Effector memory CD4-positive, alpha-beta T cell (primary cell): ENCODE data around the gene POR.
"Not testable (repeated sequence)": the region's sequence is repeated elsewhere in the genome, so short reads cannot be mapped to it uniquely, and the experiment has no call there.

ENCODE experiments used
- DNase-seq, 3 donors: peaks; one replicate each; pipeline ENCODE4 v3.0.0-alpha.2; 2020
- H3K27ac ChIP-seq: 2 replicates; pipeline ENCODE4 v1.7.0; 2013; ENCODE audit warnings: mild to moderate bottlenecking, low read length, moderate library complexity; ENCODE audit not compliant: insufficient read depth, poor library complexity, severe bottlenecking
- H3K27me3 ChIP-seq: replicated peaks from 2 replicates; pipeline ENCODE4 v1.7.0; 2013; ENCODE audit warnings: mild to moderate bottlenecking, low read length; ENCODE audit not compliant: insufficient read depth, control insufficient read depth, poor library complexity, severe bottlenecking
- H3K36me3 ChIP-seq: 2 replicates; pipeline ENCODE4 v1.7.0; 2013; ENCODE audit warnings: mild to moderate bottlenecking, low read length, moderate library complexity; ENCODE audit not compliant: control insufficient read depth, insufficient read depth
- H3K4me1 ChIP-seq: 2 replicates; pipeline ENCODE4 v1.7.0; 2013; ENCODE audit warnings: low read length, mild to moderate bottlenecking; ENCODE audit not compliant: control insufficient read depth, insufficient read depth, poor library complexity, severe bottlenecking
- H3K4me3 ChIP-seq: 2 replicates; pipeline ENCODE4 v1.7.0; 2013; ENCODE audit warnings: low read length, low read depth, mild to moderate bottlenecking; ENCODE audit not compliant: insufficient read depth, poor library complexity, severe bottlenecking
- H3K9me3 ChIP-seq: 2 replicates; pipeline ENCODE4 v1.7.0; 2013; ENCODE audit warnings: mild to moderate bottlenecking, low read length, moderate library complexity; ENCODE audit not compliant: control insufficient read depth
- total RNA-seq, 3 donors: gene quantifications; one replicate each; lab custom pipeline; 2026; lab: John Stamatoyannopoulos, UW

The POR gene
- 45.3 to 62.1 (median 49.6) reads per million in 3 donors for total RNA-seq

DNA sequence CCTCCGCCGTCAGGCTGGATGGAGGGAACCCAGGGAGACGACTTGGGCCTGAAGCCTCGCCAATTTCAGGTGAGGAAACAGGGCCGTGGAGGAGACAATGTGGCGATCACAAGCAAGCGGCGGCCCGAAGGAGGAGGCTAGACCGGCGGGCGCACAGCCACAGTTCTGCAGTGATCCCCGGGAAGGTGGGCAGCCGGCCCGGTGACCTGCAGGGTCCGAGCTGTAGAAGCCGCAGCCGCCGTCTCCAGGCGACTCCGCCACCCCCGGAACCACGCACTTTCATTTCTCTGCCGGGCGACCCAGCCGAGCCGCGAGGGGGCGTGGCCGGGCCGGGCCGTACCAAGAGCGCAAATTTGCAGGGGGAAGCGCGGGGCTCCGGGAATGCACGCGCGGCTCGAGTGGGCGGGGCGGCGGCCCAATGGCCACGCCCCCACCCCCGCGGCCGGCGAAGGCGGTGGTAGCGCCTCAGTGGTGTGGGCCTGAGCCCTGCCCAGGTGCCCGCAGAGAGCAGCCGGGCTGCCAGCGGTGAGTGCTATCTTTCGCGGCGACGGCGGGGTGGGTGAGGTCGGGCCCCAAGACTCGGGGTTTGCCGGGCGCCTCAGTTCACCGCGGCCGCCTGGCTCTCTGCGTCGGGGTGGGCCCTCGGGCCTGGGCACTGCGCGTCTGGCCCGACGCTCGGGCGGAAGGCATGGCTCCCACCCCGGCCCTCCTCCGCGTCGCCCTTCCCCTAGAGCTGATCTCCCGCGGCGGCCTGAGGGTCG, at the start of gene POR:
POR (plus strand) TSS at position 501 of the 761 bp plus-strand sequence. CDS start 38,847 bp downstream, outside the sequence.
- Histone ChIP-seq H3K4me1 (peaks cover 17% of the 10 kb centered on the region), H3K4me3 (peak within 1 kb of the TSS; percentile 92), H3K36me3 (no peaks in the 10 kb centered on the region), H3K9me3 (no peaks in the 10 kb centered on the region), H3K27ac (peak within 1 kb of the TSS; percentile 93), H3K27me3 (no peaks in the 10 kb centered on the region)
- DNase-seq: peak; percentile 94 to 96 (median 95)

DNA sequence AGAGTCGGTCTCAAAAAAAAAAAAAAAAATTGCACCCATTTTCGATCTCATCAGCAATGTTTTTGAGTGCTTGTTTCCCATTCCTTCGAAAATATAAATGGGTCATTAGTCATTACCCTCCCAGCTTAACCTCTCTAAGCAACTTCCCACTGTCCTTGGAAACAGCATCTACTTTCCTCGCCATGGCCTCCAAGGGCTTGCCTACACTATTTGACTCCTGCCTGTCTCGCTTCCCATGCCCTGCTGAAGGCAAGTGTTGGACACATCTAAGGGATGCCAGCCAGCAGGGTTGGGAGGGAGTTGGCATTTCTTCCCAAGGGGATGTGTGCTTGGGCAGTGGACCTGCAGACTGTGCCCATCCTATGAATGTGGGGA, 48.9 kb upstream of the POR start:
- H3K36me3 ChIP-seq: no peaks in the 10 kb centered on the region
- H3K9me3 ChIP-seq: no peaks in the 10 kb centered on the region
- no peak overlapping the region for H3K27ac ChIP-seq
- no peaks in the 10 kb centered on the region for H3K4me1 ChIP-seq
- no peak overlapping the region for H3K4me3 ChIP-seq
- no peak for DNase-seq
- H3K27me3 ChIP-seq: no peaks in the 10 kb centered on the region

DNA sequence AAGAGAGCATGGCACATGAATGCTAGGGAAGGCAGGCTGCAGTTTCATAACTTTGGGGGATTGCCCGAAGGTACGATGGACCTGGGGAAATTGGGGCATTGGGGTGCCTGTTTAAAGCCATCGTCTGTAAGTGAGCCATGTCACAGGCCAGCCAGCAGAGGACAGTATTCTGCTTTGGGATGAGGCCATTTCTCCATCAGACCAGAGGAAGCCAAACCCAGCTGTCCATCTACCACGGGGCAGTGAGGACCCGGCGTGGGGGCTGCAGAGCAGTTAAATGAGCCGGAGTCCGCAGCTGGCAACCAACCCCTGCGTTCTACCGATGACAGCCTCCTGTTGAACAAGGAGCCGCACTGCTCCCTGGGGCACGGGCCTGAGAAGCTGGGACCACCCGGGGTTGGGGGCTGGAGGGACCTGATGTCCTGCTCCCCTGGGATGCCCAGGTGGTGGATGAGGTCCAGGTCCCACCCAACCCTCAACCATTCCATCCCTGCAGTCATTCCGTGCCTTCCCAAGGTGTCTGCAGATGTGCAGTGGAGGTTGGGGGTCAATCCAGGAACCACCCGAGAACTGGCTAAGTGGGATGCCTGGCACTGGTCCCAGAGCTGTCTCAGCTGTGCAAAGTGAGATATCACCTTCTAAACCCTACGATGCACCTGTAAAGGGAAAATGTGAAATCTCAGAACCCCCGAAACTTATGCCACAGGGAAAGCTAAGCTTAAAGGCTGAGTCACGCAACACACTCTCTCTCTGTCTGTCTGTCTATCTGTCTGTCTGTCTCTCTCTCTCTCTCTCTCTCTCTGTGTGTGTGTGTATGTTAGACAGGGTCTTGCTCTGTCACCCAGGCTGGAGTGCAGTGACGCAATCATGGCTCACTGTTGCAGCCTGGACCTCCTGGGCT, 48.2 kb upstream of the POR start:
- Histone ChIP-seq H3K9me3 (no peaks in the 10 kb centered on the region), H3K27ac (no peak overlapping the region), H3K27me3 (no peaks in the 10 kb centered on the region), H3K36me3 (no peaks in the 10 kb centered on the region), H3K4me3 (no peak overlapping the region), H3K4me1 (no peaks in the 10 kb centered on the region)
- peak; percentile 8 to 26 (median 12) for DNase-seq

DNA sequence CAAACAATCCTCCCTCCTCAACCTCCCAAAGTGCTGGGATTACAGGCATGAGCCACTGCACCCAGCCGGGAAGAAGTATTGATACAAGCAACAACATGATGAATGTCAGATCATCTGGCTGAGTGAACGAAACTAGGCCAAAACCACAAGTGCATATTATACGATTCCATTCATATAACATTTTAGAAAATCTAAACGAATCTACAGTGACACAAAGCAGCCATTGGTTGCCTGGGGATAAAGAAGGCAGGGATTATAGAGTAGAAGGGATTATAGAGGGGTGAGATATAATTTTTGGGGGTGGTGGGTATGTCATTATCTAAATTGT, 47.6 kb upstream of the POR start:
- no peaks in the 10 kb centered on the region for H3K36me3 ChIP-seq
- H3K9me3 ChIP-seq: no peaks in the 10 kb centered on the region
- H3K27ac ChIP-seq: no peak overlapping the region
- no peaks in the 10 kb centered on the region for H3K27me3 ChIP-seq
- H3K4me3 ChIP-seq: no peak overlapping the region
- H3K4me1 ChIP-seq: no peaks in the 10 kb centered on the region
- DNase-seq: no peak

DNA sequence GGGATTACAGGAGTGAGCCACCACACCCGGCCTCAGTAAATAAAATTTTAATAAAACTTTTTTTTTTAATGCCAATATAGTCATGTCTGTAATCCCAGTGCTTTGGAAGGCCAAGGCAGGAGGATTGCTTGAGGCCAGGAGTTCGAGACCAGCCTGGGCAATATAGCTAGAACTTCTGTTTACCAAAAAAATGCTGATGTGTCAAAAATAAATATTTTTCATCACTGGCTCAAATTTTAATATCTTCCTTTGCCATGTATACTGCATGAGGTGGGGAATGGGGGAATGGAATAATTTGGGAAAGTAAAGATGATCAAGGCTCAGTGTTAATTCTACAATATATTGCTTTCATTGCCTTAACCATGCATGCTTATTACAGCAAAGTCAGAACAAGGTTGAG, 46.8 kb upstream of the POR start:
- no peak overlapping the region for H3K4me3 ChIP-seq
- H3K4me1 ChIP-seq: no peaks in the 10 kb centered on the region
- H3K36me3 ChIP-seq: no peaks in the 10 kb centered on the region
- DNase-seq: no peak
- no peaks in the 10 kb centered on the region for H3K9me3 ChIP-seq
- no peak overlapping the region for H3K27ac ChIP-seq
- no peaks in the 10 kb centered on the region for H3K27me3 ChIP-seq

DNA sequence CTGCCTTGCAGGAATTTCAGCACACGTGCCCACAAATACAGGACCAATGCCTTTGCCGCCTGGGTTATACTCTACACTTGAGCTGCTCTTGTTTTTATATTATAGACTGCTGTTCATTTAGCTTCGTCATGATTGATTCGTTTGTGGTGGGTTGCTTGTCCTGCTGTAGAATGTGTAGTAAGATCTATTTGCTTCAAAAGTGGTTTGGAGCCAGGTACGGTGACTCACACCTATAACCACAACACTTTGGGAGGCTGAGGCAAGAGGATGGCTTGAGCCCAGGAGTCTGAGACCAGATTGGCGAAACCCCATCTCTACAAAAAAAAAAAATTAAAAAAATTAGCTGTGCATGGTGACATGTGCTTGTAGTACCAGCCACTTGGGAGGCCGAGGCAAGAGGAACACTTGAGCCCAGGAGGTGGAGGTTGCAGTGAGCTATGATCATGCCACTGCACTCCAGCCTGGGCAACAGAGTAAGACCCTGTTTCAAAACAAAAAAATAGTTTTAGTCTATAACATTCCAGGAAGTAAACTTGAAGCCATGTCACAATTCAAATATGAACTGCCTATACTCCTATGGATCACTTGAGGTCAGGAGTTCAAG, 45.1 kb upstream of the POR start:
- Histone ChIP-seq H3K36me3 (no peaks in the 10 kb centered on the region), H3K4me3 (no peak overlapping the region), H3K27me3 (no peaks in the 10 kb centered on the region), H3K9me3 (no peaks in the 10 kb centered on the region), H3K4me1 (no peaks in the 10 kb centered on the region), H3K27ac (no peak overlapping the region)
- DNase-seq: no peak

DNA sequence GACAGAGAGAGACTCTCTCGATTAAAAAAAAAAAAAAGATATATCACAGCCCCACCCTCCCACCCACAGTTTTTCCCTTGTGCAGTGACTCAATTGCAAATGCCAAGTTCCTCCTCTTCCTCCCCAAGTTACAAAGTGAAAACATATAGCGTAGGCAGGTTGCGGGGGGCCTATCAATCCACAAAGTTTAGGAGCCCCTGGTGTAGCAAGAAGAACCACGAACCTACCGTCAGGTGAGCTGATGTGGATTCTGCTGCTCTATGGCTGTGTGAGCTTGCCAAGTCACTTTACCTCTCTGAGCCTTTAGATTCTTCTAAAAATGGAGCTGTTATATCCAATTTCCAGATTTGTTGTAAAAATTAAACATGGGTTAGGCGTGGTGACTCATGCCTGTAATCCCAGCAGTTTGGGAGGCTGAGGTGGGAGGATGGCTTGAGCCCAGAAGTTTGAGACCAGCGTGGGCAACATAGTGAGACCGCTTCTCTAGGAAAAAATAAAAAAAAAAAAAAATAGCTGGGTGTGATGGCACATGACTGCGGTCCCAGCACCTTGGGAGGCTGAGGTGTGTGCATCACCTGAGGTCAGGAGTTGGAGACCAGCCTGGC, 44.3 kb upstream of the POR start:
- no peak for DNase-seq
- no peak overlapping the region for H3K4me3 ChIP-seq
- H3K4me1 ChIP-seq: no peaks in the 10 kb centered on the region
- no peaks in the 10 kb centered on the region for H3K36me3 ChIP-seq
- H3K27me3 ChIP-seq: no peaks in the 10 kb centered on the region
- no peak overlapping the region for H3K27ac ChIP-seq
- no peaks in the 10 kb centered on the region for H3K9me3 ChIP-seq

DNA sequence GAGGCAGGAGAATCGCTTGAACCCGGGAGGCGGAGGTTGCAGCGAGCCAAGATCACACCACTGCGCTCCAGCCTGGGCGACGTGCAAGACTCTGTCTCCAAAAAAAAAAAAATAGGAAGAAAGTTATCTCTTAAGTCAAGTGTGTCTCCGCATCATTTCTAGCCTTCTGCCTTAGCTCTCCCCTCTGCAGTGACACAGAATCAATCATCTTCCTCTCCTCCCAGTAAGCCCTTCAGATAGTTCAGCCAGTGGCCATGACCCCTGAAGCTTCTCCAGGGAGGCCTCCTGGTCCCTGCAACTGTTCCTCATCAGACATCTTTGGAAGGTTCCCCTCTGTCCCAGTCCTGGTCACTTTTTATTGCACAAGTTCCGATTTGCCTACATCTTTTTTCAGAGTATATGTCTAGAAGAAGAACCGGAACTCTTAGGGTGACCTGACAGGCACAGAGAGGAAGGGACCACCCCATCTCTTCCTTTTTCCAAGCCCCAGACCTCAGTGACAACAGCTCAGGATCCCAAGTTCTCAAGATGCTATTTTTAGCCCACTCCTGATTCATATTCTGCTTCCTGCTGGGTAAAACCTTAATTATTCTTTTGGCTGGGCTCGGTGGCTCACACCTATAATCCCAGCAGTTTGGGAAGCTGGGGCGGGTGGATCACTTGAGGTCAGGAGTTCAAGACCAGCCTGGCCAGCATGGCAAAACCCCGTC, 42.7 kb upstream of the POR start:
- Histone ChIP-seq H3K27me3 (no peaks in the 10 kb centered on the region), H3K36me3 (no peaks in the 10 kb centered on the region), H3K27ac (no peak overlapping the region), H3K9me3 (no peaks in the 10 kb centered on the region), H3K4me3 (no peak overlapping the region), H3K4me1 (no peaks in the 10 kb centered on the region)
- DNase-seq: no peak

DNA sequence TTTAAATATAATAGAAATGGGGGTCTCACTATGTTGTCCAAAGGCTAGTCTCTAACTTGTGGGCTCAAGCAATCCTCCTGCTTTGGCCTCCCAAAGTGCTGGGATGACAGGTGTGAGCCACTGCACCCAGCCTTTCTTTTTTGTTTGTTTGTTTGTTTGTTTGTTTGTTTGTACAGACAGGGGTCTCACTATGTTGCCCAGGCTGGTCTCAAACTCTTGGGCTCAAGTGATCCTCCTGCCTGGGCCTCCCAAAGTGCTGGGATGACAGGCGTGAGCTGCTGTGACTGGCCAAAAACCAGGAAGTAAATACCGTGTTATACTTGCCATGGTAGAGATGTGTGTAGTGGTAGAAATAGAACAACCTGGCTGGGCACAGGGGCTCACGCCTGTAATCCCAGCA, 40.8 kb upstream of the POR start:
- H3K36me3 ChIP-seq, H3K27ac ChIP-seq, H3K4me1 ChIP-seq, DNase-seq, H3K27me3 ChIP-seq, H3K4me3 ChIP-seq, H3K9me3 ChIP-seq: not testable (repeated sequence)
